ENCODE results near the gene DNM2. TPM values are rescaled to one million over a fixed set of nuclear protein-coding genes. Genes with fewer than 3 reads are reported as not detected.

Gene DNM2
- total RNA-seq, 4 donors from 2014 or later: 469 to 1,152 (median 585) TPM

DNA sequence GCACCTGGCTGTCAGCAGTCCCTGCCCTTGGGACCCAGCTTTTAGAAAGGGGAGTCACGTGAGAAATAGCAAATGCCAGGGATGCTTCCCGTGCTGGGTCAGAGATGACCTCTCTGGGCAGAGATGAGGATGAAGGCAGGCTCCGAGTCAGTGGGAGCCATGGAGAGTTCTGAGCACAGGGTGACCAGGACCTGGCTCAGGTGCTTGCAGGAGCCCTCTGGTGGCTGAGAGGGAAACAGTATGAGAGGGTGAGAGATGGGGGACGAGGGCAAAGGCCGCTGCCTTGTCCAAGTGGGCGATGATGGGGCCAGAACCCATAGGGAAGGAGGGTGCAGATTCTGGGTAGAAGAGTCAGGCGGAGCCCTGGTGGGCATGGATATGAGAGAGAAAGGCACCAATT, 102.3 kb downstream of the DNM2 start:
- Histone ChIP-seq H3K36me3 (peaks cover 0 to 41% (median 19%) of the 10 kb centered on the region in 4 donors), H3K9me3 (no peaks in the 10 kb centered on the region), H3K4me1 (peaks cover 0 to 7% (median 0%) of the 10 kb centered on the region in 4 donors), H3K27me3 (no peaks in the 10 kb centered on the region), H3K27ac (no peak overlapping the region), H3K4me3 (no peak overlapping the region)
- 80 to 89% methylated on average over 2 to 7 of the region's 7 CpGs for WGBS, 2 donors (ENCODE audit: low coverage in 1 of 2)
- TF ChIP-seq POLR2A (IDR thresholded peaks at IDR 0.05): no peak
- no peak for TF ChIP-seq POLR2AphosphoS5 (IDR thresholded peaks at IDR 0.05)
- TF ChIP-seq EP300 (IDR thresholded peaks at IDR 0.05; ENCODE audit: low read depth): no peak
- TF ChIP-seq, protein P1, sequence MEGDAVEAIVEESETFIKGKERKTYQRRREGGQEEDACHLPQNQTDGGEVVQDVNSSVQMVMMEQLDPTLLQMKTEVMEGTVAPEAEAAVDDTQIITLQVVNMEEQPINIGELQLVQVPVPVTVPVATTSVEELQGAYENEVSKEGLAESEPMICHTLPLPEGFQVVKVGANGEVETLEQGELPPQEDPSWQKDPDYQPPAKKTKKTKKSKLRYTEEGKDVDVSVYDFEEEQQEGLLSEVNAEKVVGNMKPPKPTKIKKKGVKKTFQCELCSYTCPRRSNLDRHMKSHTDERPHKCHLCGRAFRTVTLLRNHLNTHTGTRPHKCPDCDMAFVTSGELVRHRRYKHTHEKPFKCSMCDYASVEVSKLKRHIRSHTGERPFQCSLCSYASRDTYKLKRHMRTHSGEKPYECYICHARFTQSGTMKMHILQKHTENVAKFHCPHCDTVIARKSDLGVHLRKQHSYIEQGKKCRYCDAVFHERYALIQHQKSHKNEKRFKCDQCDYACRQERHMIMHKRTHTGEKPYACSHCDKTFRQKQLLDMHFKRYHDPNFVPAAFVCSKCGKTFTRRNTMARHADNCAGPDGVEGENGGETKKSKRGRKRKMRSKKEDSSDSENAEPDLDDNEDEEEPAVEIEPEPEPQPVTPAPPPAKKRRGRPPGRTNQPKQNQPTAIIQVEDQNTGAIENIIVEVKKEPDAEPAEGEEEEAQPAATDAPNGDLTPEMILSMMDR (IDR thresholded peaks at IDR 0.05): no peak
- intact Hi-C loops (cut with DNase I; ENCODE audit: low total_unique reads) (no loop called here), in situ Hi-C loops (cut with MboI; ENCODE audit: low pct_ligation_motif_present in 1 of 4, low pct_unique_long_range_greater_than_20kb in 1 of 4, low sequenced_read_pairs in 3 of 4) (no loop called here)
- no peak for DNase-seq

DNA sequence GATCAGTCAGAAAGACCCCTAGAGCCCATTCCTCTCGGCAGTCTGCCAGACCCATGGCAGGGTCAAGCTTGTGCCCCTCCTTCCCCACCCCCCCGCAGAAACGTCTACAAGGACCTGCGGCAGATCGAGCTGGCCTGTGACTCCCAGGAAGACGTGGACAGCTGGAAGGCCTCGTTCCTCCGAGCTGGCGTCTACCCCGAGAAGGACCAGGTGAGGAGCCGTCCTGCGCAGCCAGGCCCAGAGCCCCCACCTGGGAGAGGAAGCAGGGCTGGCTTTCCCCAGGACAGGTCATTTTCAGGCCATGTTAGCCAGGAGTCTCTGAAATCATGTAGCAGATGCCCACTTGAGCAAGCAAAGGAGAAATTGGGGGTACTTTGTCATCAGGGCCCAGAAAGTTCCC, 105.8 kb downstream of the DNM2 start:
- intact Hi-C loops (cut with DNase I; ENCODE audit: low total_unique reads): no loop called here
- no peaks in the 10 kb centered on the region for H3K4me1 ChIP-seq
- TF ChIP-seq POLR2A (IDR thresholded peaks at IDR 0.05) (no peak), EP300 (IDR thresholded peaks at IDR 0.05; ENCODE audit: low read depth) (no peak)
- in situ Hi-C loops (cut with MboI; ENCODE audit: low pct_ligation_motif_present in 1 of 4, low pct_unique_long_range_greater_than_20kb in 1 of 4, low sequenced_read_pairs in 3 of 4): no loop called here
- peaks cover 0 to 68% (median 33%) of the 10 kb centered on the region in 4 donors for H3K36me3 ChIP-seq
- no peaks in the 10 kb centered on the region for H3K9me3 ChIP-seq
- no peak overlapping the region for H3K27ac ChIP-seq
- no peak for DNase-seq
- 90% methylated on average over 9 of the region's 12 CpGs; no CpG with 5 or more reads in 1 of the 2 donors for WGBS, 2 donors (ENCODE audit: low coverage in 1 of 2)
- no peak overlapping the region for H3K4me3 ChIP-seq
- no peaks in the 10 kb centered on the region for H3K27me3 ChIP-seq

DNA sequence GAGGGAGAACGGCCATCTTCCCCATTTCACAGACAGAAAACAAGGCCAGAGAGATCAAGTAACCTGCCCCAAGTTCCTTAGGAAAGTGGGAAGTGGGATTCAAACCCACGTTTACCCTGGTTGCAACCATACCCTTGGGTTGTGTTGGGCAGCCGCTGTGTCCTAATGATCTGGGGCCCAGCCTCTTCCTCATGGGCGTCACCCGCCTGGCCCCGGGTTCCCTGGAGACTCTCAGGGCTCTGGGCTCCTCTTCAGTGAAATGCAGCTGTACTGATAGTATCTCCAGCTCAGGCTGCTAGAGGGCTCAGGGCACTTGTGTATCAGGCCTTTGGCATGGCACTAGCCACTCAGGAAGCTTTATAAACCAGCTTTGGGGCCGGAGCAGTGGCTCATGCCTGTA, 108.4 kb downstream of the DNM2 start:
- Histone ChIP-seq H3K27me3 (no peaks in the 10 kb centered on the region), H3K4me1 (no peaks in the 10 kb centered on the region), H3K4me3 (no peak overlapping the region), H3K27ac (no peak overlapping the region), H3K36me3 (peaks cover 0 to 72% (median 34%) of the 10 kb centered on the region in 4 donors), H3K9me3 (no peaks in the 10 kb centered on the region)
- TF ChIP-seq EP300 (IDR thresholded peaks at IDR 0.05; ENCODE audit: low read depth) (no peak), POLR2AphosphoS5 (IDR thresholded peaks at IDR 0.05) (no peak), POLR2A (IDR thresholded peaks at IDR 0.05) (no peak)
- TF ChIP-seq, protein P1 (IDR thresholded peaks at IDR 0.05): no peak
- 80 to 87% methylated on average over 2 to 7 of the region's 7 CpGs for WGBS, 2 donors (ENCODE audit: low coverage in 1 of 2)
- intact Hi-C loops (cut with DNase I; ENCODE audit: low total_unique reads): no loop called here
- in situ Hi-C loops (cut with MboI; ENCODE audit: low pct_ligation_motif_present in 1 of 4, low pct_unique_long_range_greater_than_20kb in 1 of 4, low sequenced_read_pairs in 3 of 4): no loop called here
- no peak for DNase-seq

DNA sequence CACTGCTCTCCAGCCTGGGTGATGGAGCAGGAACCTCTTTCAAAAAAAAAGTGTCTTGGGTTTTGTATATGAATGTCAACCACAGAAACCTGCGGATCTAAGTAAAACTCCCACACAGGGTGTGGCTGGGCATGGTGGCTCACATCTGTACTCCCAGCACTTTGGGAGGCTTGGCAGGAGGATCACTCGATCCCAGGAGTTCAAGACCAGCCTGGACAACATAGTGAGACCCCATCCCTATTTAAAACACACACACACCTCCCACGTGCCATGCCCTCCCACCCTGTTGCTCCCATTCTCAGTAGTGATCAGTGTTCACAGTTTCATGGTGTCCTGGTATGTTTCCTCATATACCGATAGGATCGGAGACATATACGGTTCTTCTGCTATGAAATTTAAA, 109.0 kb downstream of the DNM2 start:
- TF ChIP-seq POLR2AphosphoS5 (IDR thresholded peaks at IDR 0.05) (no peak), POLR2A (IDR thresholded peaks at IDR 0.05) (no peak)
- TF ChIP-seq, protein P1 (IDR thresholded peaks at IDR 0.05): no peak
- Histone ChIP-seq H3K4me1 (no peaks in the 10 kb centered on the region), H3K27me3 (no peaks in the 10 kb centered on the region), H3K36me3 (peaks cover 0 to 71% (median 33%) of the 10 kb centered on the region in 4 donors), H3K4me3 (no peak overlapping the region), H3K27ac (no peak overlapping the region), H3K9me3 (no peaks in the 10 kb centered on the region)
- WGBS, 2 donors (ENCODE audit: low coverage in 1 of 2): 90 to 94% methylated on average over 5 to 6 of the region's 6 CpGs
- in situ Hi-C loops (cut with MboI; ENCODE audit: low pct_ligation_motif_present in 1 of 4, low pct_unique_long_range_greater_than_20kb in 1 of 4, low sequenced_read_pairs in 3 of 4): no loop called here
- intact Hi-C loops (cut with DNase I; ENCODE audit: low total_unique reads): no loop called here
- DNase-seq: no peak
